HEK293 (cell line): ENCODE measurements around the gene IL17F.
A peak's percentile ranks its signal among the peaks of the same experiment; 100 is the strongest.

ENCODE experiments used
- ELK4 ChIP-seq: IDR thresholded peaks from 2 replicates; pipeline ENCODE4 v1.6.1; 2011; ENCODE audit warnings: mild to moderate bottlenecking, low read depth, low read length, borderline replicate concordance
- HIC1 ChIP-seq: fragments of 450-650 bp; formaldehyde crosslinking; IDR thresholded peaks from 2 replicates; pipeline ENCODE4 v1.5.1; 2016; ENCODE audit warnings: missing biosample characterization, missing genetic modification characterization
- HOXA7 ChIP-seq: sonication (generic); formaldehyde crosslinking; IDR thresholded peaks from 2 replicates; pipeline ENCODE4 v1.8.1; 2022; ENCODE audit warnings: missing genetic modification reagents, borderline replicate concordance
- HOXC10 ChIP-seq: sonication (generic); formaldehyde crosslinking; IDR thresholded peaks from 2 replicates; pipeline ENCODE4 v1.8.1; 2023; ENCODE audit warnings: mild to moderate bottlenecking, missing genetic modification reagents
- INSM2 ChIP-seq: fragments of 450-650 bp; formaldehyde crosslinking; IDR thresholded peaks from 2 replicates; pipeline ENCODE4 v1.5.1; 2016; ENCODE audit warnings: missing biosample characterization, missing genetic modification characterization
- KLF7 ChIP-seq: fragments of 450-650 bp; formaldehyde crosslinking; IDR thresholded peaks from 2 replicates; pipeline ENCODE4 v1.5.1; 2016; ENCODE audit warnings: missing biosample characterization, missing genetic modification characterization, borderline replicate concordance
- RBAK ChIP-seq: fragments of 450-650 bp; formaldehyde crosslinking; IDR thresholded peaks from 2 replicates; pipeline ENCODE4 v1.5.1; 2016; ENCODE audit warnings: missing biosample characterization, missing genetic modification characterization
- SP7 ChIP-seq: fragments of 450-650 bp; formaldehyde crosslinking; IDR thresholded peaks from 2 replicates; pipeline ENCODE4 v1.5.1; 2016; ENCODE audit warnings: missing biosample characterization, missing genetic modification characterization
- YY2 ChIP-seq: fragments of 450-650 bp; formaldehyde crosslinking; IDR thresholded peaks from 2 replicates; pipeline ENCODE4 v1.5.1; 2016; ENCODE audit warnings: missing biosample characterization, missing genetic modification characterization
- ZBTB6 ChIP-seq: fragments of 450-650 bp; formaldehyde crosslinking; IDR thresholded peaks from 2 replicates; pipeline ENCODE4 v1.5.1; 2017; ENCODE audit warnings: missing biosample characterization, missing genetic modification characterization
- ZEB2 ChIP-seq: fragments of 450-650 bp; formaldehyde crosslinking; IDR thresholded peaks from 2 replicates; pipeline ENCODE4 v1.5.1; 2016; ENCODE audit warnings: missing biosample characterization, missing genetic modification characterization
- ZFP37 ChIP-seq: fragments of 450-650 bp; formaldehyde crosslinking; IDR thresholded peaks from 2 replicates; pipeline ENCODE4 v1.5.1; 2016; ENCODE audit warnings: missing biosample characterization, missing genetic modification characterization
- ZNF133 ChIP-seq: fragments of 450-650 bp; formaldehyde crosslinking; IDR thresholded peaks from 2 replicates; pipeline ENCODE4 v1.5.1; 2016; ENCODE audit warnings: missing biosample characterization, missing genetic modification characterization
- ZNF140 ChIP-seq: fragments of 450-650 bp; formaldehyde crosslinking; IDR thresholded peaks from 2 replicates; pipeline ENCODE4 v1.5.1; 2016; ENCODE audit warnings: missing biosample characterization, missing genetic modification characterization
- ZNF2 ChIP-seq: fragments of 450-650 bp; formaldehyde crosslinking; IDR thresholded peaks from 2 replicates; pipeline ENCODE4 v1.5.1; 2016; ENCODE audit warnings: missing biosample characterization, missing genetic modification characterization
- ZNF211 ChIP-seq: fragments of 450-650 bp; formaldehyde crosslinking; IDR thresholded peaks from 2 replicates; pipeline ENCODE4 v1.5.1; 2016; ENCODE audit warnings: low read depth, missing biosample characterization, missing genetic modification characterization
- ZNF214 ChIP-seq: fragments of 450-650 bp; formaldehyde crosslinking; IDR thresholded peaks from 2 replicates; pipeline ENCODE4 v1.5.1; 2017; ENCODE audit warnings: missing biosample characterization, mild to moderate bottlenecking, missing genetic modification characterization, borderline replicate concordance
- ZNF266 ChIP-seq: fragments of 450-650 bp; formaldehyde crosslinking; IDR thresholded peaks from 2 replicates; pipeline ENCODE4 v1.5.1; 2016; ENCODE audit warnings: missing biosample characterization, missing genetic modification characterization, low read depth
- ZNF292 ChIP-seq: fragments of 450-650 bp; formaldehyde crosslinking; IDR thresholded peaks from 2 replicates; pipeline ENCODE4 v1.5.1; 2016; ENCODE audit warnings: low read depth, missing biosample characterization, missing genetic modification characterization, borderline replicate concordance
- ZNF335 ChIP-seq: fragments of 450-650 bp; formaldehyde crosslinking; conservative IDR thresholded peaks from 2 replicates; pipeline ENCODE4 v1.5.1; 2016; ENCODE audit warnings: missing biosample characterization, missing genetic modification characterization
- ZNF529 ChIP-seq: fragments of 450-650 bp; formaldehyde crosslinking; IDR thresholded peaks from 2 replicates; pipeline ENCODE4 v1.5.1; 2017; ENCODE audit warnings: missing genetic modification characterization, missing biosample characterization; ENCODE audit not compliant: insufficient replicate concordance
- ZNF560 ChIP-seq: fragments of 450-650 bp; formaldehyde crosslinking; IDR thresholded peaks from 2 replicates; pipeline ENCODE4 v1.5.1; 2017; ENCODE audit warnings: missing biosample characterization, missing genetic modification characterization, borderline replicate concordance
- ZNF571 ChIP-seq: fragments of 450-650 bp; formaldehyde crosslinking; IDR thresholded peaks from 2 replicates; pipeline ENCODE4 v1.5.0; 2017; ENCODE audit warnings: missing biosample characterization, missing genetic modification characterization
- ZNF621 ChIP-seq: fragments of 450-650 bp; formaldehyde crosslinking; IDR thresholded peaks from 2 replicates; pipeline ENCODE4 v1.5.1; 2017; ENCODE audit warnings: missing biosample characterization, missing genetic modification characterization
- ZNF629 ChIP-seq: fragments of 450-650 bp; formaldehyde crosslinking; IDR thresholded peaks from 2 replicates; pipeline ENCODE4 v1.5.1; 2017; ENCODE audit warnings: missing biosample characterization, missing genetic modification characterization
- ZNF747 ChIP-seq: fragments of 450-650 bp; formaldehyde crosslinking; IDR thresholded peaks from 2 replicates; pipeline ENCODE4 v1.5.1; 2016; ENCODE audit warnings: missing biosample characterization, missing genetic modification characterization
- ZNF76 ChIP-seq: fragments of 450-650 bp; formaldehyde crosslinking; IDR thresholded peaks from 2 replicates; pipeline ENCODE4; 2016; ENCODE audit warnings: low read depth, missing biosample characterization, missing genetic modification characterization, borderline replicate concordance
- ZNF791 ChIP-seq: fragments of 450-650 bp; formaldehyde crosslinking; IDR thresholded peaks from 2 replicates; pipeline ENCODE4 v1.5.1; 2016; ENCODE audit warnings: missing biosample characterization, missing genetic modification characterization
- ZXDB ChIP-seq: fragments of 450-650 bp; formaldehyde crosslinking; IDR thresholded peaks from 2 replicates; pipeline ENCODE4 v1.5.1; 2016; ENCODE audit warnings: missing biosample characterization, missing genetic modification characterization
- TF ChIP-seq, protein P1 (sequence below): sonication (generic); formaldehyde crosslinking; IDR thresholded peaks from 2 replicates; pipeline ENCODE4 v1.8.1; 2022; ENCODE audit warnings: mild to moderate bottlenecking, moderate library complexity, missing genetic modification reagents
- TF ChIP-seq, protein P2 (sequence below): fragments of 450-650 bp; formaldehyde crosslinking; IDR thresholded peaks from 2 replicates; pipeline ENCODE4 v1.5.1; 2016; ENCODE audit warnings: missing biosample characterization, missing genetic modification characterization

The IL17F gene

DNA sequence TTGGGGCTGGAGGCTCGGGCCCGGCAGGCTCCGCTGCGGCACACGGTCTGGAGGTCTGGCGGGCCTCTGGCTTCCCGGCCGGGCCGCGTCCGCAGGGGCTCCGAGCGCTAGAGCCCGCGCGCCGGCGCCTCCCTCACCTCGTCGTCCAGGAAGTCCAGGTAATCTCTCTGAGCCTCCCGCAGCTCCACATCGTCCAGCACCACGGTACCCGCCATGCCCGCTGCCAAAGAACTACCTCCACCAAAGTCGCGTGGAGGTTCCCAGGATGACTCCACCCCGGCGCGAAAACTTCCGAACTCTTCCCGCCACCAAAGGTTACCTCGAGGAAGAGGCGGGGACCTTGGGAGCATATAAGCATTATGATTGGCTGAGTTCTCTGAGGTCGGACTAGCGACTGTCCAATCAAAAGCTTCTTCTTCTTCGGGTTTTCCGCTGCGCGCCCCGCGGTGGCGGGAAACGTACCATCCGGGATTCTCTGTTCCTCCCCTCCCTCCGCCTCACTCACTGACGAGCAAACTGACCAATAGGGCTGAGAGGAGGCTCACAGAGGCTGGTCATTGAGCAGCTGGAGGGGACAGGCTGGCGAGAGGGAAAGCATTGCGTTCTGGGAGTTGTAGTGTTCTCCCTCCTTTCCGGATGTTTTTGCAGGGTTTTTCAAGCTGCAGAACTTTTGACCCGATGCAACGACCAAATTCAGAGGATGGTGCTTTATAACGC is 40.3 kb upstream of the IL17F start, which contains the start of gene MCM3 (continued):
- TF ChIP-seq INSM2 (tag by site-specific recombination) (peak; percentile 45; the same call in 1 of the 2 replicates), ZNF560 (tag by site-specific recombination) (no peak), ZNF747 (tag by site-specific recombination) (no peak), ELK4 (peak; percentile 55; the same call in 1 of the 2 replicates), HIC1 (tag by site-specific recombination) (peak; percentile 47; the same call in 1 of the 2 replicates), ZNF791 (tag by site-specific recombination) (no peak), ZNF140 (tag by site-specific recombination) (no peak), ZNF529 (no peak), ZEB2 (tag by site-specific recombination) (peak; percentile 83), RBAK (no peak), ZXDB (peak; percentile 97), ZNF211 (tag by site-specific recombination) (no peak), ZNF571 (no peak), ZBTB6 (peak; percentile 70; the same call in 1 of the 2 replicates), ZNF629 (tag by site-specific recombination) (peak; percentile 74), ZFP37 (tag by site-specific recombination) (0 out of 2 replicates have a peak, but pooled peaks have one; percentile 34), ZNF76 (tag by site-specific recombination) (peak; percentile 89), SP7 (peak; percentile 75), ZNF214 (tag by site-specific recombination) (no peak), ZNF266 (tag by site-specific recombination) (no peak), ZNF335 (peak; percentile 80), HOXA7 (CRISPR knock-in tag) (peak; percentile 91; the same call in 1 of the 2 replicates), YY2 (tag by site-specific recombination) (0 out of 2 replicates have a peak, but pooled peaks have one; percentile 27), ZNF292 (tag by site-specific recombination) (no peak), HOXC10 (peak; percentile 99), ZNF621 (tag by site-specific recombination) (peak; percentile 95), ZNF2 (tag by site-specific recombination) (0 out of 2 replicates have a peak, but pooled peaks have one; percentile 32), ZNF133 (tag by site-specific recombination) (no peak), KLF7 (tag by site-specific recombination) (peak; percentile 63; the same call in 1 of the 2 replicates)
- TF ChIP-seq, protein P1, sequence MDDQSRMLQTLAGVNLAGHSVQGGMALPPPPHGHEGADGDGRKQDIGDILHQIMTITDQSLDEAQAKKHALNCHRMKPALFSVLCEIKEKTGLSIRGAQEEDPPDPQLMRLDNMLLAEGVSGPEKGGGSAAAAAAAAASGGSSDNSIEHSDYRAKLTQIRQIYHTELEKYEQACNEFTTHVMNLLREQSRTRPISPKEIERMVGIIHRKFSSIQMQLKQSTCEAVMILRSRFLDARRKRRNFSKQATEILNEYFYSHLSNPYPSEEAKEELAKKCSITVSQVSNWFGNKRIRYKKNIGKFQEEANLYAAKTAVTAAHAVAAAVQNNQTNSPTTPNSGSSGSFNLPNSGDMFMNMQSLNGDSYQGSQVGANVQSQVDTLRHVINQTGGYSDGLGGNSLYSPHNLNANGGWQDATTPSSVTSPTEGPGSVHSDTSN (CRISPR knock-in tag) = peak; percentile 98
- TF ChIP-seq, protein P2, sequence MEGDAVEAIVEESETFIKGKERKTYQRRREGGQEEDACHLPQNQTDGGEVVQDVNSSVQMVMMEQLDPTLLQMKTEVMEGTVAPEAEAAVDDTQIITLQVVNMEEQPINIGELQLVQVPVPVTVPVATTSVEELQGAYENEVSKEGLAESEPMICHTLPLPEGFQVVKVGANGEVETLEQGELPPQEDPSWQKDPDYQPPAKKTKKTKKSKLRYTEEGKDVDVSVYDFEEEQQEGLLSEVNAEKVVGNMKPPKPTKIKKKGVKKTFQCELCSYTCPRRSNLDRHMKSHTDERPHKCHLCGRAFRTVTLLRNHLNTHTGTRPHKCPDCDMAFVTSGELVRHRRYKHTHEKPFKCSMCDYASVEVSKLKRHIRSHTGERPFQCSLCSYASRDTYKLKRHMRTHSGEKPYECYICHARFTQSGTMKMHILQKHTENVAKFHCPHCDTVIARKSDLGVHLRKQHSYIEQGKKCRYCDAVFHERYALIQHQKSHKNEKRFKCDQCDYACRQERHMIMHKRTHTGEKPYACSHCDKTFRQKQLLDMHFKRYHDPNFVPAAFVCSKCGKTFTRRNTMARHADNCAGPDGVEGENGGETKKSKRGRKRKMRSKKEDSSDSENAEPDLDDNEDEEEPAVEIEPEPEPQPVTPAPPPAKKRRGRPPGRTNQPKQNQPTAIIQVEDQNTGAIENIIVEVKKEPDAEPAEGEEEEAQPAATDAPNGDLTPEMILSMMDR = no peak
